Umbilical cord (tissue), 2 donors: Measurements from ENCODE around the gene RTN4. TPM values are rescaled to one million over a fixed set of nuclear protein-coding genes. Genes with fewer than 3 reads are reported as not detected.
A peak's percentile ranks its signal among the peaks of the same experiment; 100 is the strongest.

Experiments used
- DNase-seq: peaks from one replicate; pipeline ENCODE4 v3.0.0-alpha.2; 2015; ENCODE audit warnings: low spot score
- total RNA-seq: library from RNA; depleted of rRNA; stranded (reverse); fragments of >200 nt; gene quantifications from one replicate; pipeline ENCODE4 v1.2.3, GENCODE V29; 2014; ENCODE audit warnings: low replicate concordance; ENCODE audit not compliant: insufficient read depth

The RTN4 gene
- total RNA-seq, 1 donor from 2014 or later = 92.9 TPM

DNA sequence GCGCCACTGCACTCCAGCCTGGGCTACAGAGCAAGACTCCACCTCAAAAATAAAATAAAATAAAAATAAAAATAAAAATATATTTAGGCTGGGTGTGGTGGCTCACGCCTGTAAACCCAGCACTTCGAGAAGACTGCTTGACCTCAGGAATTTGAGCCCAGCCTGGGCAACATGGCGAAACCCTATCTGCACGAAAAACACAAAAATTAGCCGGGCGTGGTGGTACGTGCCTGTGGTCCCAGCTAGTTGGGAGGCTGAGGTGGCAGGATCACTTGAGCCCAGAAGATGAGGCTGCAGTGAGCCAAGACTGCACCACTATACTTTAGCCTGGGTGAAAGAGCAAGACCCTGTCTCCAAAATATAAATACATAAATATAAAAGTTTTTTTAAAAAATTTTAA is 6.4 kb downstream of the RTN4 start:
- DNase-seq = no peak

- DNase-seq = no peak
Measured at GRCh38 chr2:55038428-55038827, 11.8 kb downstream of the RTN4 start.

DNA sequence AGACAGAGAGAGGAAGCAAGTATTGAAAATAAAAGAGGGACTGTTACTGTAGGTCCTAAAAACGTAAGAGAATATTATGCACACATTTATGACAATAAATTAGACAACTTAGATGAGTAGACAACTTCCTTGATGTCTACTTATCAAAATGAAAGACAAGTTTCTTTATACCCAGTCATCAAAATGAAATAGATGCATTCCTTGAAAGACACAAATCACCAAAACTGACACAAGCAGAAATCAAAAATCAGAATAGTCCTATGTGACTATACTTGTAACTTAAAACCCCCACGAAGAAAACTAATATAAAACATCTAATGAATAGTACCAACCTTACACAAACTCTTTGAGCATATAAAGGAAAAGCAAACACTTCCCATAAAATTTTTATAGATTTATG is 14.5 kb downstream of the RTN4 start:
- DNase-seq = no peak

DNA sequence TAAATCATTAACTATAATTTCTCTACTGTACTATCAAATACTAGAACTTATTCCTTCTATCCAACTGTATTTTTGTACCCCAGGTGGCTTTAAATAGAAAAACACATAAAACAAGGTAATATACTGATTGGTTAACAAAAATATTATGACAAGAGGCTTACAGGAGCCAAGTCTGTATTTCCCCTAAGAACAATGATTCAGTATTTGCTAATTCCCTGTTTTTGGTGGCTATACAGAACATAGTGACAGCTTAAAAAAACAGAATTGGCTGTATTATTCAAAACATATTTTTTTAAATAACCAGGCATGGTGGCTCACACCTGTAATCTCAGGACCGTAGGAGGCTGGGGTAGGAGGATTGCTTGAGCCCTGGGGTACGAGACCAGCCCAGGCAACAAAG is 16.3 kb downstream of the RTN4 start:
- DNase-seq = no peak

GRCh38 chr2:55033076-55033742 is 17.0 kb downstream of the RTN4 start:
- DNase-seq = no peak

GRCh38 chr2:55031505-55031904 is 18.7 kb downstream of the RTN4 start:
- no peak for DNase-seq

GRCh38 chr2:55030766-55031165 is 19.5 kb downstream of the RTN4 start:
- DNase-seq = no peak

GRCh38 chr2:55029098-55029497 is 21.2 kb downstream of the RTN4 start:
- no peak for DNase-seq

DNA sequence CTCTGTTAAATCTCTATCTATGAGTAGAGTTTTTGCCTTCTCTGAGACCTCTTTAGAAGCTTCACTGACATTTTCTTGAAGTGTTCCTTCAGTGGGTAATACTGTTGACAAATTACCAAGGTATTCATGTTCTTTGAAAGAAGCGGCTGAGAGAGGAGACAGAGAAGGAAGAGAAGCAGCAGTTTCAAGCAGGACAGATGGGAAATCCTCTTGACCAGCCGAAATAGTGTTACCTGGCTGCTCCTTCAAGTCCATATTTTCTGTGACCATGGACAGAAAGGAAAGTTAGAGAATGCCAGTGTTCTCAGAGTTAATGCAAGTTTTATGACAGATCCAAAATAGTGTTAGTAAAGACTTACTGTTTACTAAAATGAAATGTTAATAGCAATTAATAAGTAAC is 23.0 kb downstream of the RTN4 start:
- DNase-seq = no peak

DNA sequence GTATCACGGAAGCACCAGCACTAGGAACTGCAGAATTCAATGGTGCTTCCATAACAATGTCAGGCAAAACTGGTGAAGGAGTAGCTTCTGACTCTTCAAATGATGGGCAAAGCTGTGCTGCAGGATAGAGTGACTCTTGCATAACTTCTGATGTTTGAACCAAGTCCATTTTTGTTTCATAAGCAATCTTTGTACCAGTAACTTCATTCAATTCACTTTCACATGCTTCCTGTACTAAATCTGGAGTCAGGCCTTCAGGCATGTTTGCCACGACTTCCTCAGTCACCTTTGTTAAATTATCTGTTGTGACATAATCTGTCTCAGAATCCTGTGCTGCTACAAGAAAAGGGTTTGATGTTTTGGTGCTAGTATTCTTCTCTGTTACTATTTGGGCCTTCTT is 24.0 kb downstream of the RTN4 start:
- DNase-seq = no peak

DNA sequence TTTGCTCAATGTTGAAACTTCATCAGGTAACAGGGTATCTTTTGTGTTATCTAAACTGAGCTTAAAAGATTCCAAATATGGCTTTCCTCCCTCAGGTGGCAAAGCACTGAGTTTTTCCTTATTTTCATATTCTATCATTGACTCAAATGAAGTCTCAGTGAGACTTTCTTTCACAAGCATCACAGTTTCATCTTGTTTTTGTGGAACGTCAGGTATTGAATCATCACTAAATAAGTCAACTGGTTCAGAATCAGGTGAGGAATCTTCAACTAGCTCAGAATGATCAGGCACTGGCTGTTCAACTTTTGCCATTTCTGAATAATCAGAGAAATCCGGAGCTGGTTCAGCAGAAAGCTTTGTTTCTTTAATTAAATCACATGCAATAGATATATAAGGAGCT is 24.6 kb downstream of the RTN4 start:
- no peak for DNase-seq

DNA sequence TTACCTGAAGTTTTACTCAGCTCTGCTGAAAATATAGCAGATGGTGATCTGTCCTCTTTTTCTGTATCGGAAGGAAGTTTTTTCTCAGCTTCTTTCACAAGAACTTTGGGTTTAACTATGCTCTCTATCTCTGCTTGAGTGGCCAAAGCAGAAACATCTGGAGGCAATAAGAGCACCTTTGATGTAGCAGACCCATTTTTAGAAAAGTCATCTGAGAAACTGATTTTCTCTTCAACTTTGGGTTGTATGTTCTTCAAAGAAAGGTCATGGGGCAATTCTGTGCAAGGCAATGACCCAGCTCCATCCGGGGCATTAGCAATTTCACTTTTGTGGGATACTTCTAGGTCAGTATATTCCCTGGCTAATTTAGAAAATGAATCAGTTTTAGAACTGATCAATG is 25.2 kb downstream of the RTN4 start:
- peak; percentile 12 for DNase-seq

GRCh38 chr2:55022476-55022875 is 27.8 kb downstream of the RTN4 start:
- DNase-seq = no peak

DNA sequence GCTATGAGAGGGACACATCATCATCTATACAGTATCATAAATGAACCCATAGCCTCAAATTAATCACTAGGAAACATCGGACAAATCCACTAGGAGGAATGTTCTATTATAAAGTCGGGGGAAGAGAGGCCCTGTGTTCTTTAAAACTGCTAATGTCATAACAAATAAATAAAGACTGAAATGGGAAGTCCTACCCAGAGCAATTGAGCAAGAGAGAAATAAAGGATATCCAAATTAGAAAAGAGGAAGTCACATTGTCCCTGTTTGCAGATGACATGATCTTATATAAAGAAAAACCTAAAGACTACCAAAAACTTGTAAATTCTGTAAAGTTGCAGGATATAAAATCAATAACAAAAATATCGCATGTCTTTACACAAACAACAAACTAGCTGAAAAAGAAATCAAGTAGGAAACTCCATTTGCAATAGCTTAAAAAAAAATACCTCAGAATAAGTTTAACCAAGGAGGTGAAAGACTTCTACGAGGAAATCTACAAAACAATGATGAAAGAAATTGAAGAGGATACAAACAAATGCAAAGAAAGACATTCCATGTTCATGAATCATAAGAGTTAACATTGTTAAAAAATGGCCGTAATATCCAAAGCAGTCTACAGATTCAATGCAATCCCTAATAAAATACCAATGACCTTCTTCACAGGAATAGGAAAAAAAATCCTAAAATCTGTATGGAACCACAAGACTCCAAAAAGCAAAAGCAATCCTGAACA is 30.6 kb downstream of the RTN4 start:
- DNase-seq = peak; percentile 18

DNA sequence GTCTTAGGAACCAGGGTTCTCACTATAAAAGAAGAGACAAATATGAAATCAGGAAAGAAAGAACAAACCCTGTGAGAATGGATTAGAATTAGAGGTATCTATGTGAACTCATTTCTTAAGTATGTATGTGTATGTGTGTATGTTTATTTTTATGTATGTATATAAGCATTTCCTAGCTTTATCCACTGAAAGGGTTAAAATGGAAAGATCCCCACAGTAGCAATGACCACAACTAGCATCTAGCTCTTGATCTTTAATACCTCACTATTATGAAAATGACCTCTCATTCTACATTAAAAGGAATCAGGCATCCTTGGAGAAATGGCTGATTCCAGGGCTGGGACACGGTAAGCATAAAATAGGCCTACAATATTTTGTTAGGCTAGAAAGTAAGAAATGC is 31.6 kb downstream of the RTN4 start:
- no peak for DNase-seq

- no peak for DNase-seq
Measured at GRCh38 chr2:55017880-55018279, 32.4 kb downstream of the RTN4 start.

DNA sequence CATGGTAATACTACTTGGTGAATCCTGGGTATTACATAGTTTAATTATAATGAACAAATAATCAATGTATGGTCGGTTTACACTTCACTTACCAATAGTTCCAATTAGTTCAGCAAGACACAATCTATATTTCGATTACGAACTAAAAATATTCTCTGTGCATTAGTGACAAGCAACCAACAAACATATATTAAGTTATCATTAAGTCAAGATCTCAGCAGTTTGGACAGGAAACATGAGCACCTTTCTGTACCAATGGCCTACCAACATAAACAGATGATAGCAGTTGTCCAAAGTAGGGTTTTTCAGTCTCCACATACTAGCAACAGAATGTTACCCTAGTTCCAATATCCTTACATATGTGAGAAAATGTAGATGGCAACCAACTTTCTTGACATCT is 32.8 kb downstream of the RTN4 start:
- no peak for DNase-seq

GRCh38 chr2:55014962-55015939 is 35.0 kb downstream of the RTN4 start:
- peak; percentile 39 for DNase-seq

GRCh38 chr2:55013936-55014335 is 36.3 kb downstream of the RTN4 start:
- DNase-seq = no peak

DNA sequence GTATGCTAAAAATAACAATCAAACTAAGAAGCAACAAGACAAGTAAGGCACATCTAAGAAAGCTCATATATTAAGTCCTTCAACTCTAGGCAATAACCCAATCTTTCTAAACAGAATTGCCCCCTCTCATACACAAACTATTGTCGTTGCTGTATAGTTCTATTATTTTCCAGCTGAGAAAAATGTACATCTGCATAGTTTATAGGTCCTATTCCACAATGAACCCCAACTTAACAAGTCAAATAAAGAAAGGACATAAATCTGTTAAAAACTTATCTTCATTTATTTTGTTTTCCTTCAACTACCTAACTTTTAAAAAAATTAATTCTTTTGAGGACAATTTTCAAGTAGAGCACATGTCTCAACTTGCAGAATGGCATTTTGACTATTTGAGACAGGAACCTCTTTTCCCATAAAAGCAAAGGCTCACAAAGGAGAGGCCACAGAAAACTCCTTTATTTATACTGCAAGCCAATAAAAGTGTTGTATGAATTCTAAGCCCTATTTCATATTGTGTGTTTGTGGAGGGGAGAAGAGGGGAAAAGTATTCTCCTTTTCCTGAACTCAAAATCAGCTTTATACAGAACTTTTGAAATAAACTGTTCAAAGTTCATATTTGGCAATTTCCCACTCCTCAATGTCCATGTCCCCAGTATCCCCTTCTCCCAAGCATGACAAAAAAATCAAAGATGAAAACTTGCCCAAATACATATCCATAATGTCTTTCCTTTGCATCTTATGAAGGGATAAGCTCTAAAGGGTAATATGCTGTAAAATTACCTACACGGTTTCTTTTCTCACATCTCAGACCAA is 37.4 kb downstream of the RTN4 start:
- DNase-seq = peak; percentile 33
